Renal cortical epithelial cell (primary cell): ENCODE data around the gene SLC4A1. TPM values are rescaled to one million over a fixed set of nuclear protein-coding genes. Genes with fewer than 3 reads are reported as not detected.
A peak's percentile ranks its signal among the peaks of the same experiment; 100 is the strongest.

ENCODE experiments used
- DNase-seq: peaks from one replicate; pipeline ENCODE4 v3.0.0-alpha.2; 2011; ENCODE audit warnings: low read depth
- total RNA-seq: library from RNA; depleted of rRNA; stranded (reverse); fragments of >200 nt; gene quantifications from 2 replicates; pipeline ENCODE4 v1.2.3, GENCODE V29; 2014

The SLC4A1 gene
- total RNA-seq, 1 donor from 2014 or later = not detected

- peak; percentile 58 for DNase-seq
Measured at GRCh38 chr17:44221084-44221861, 46.7 kb downstream of the SLC4A1 start.

GRCh38 chr17:44220213-44221083, 47.5 kb downstream of the SLC4A1 start:
- no peak for DNase-seq

- no peak for DNase-seq
Measured at GRCh38 chr17:44219616-44220212, 48.2 kb downstream of the SLC4A1 start, which contains the start of gene UBTF. UBTF (minus strand) TSS chr17:44219675; CDS start chr17:44218229, 1,446 bp downstream.

GRCh38 chr17:44219108-44219615, 48.8 kb downstream of the SLC4A1 start:
- DNase-seq = no peak

GRCh38 chr17:44218344-44219107, 49.4 kb downstream of the SLC4A1 start:
- DNase-seq = no peak

- no peak for DNase-seq
Measured at GRCh38 chr17:44217738-44218343, 50.1 kb downstream of the SLC4A1 start.

GRCh38 chr17:44216694-44217093, 51.2 kb downstream of the SLC4A1 start:
- no peak for DNase-seq

- no peak for DNase-seq
Measured at GRCh38 chr17:44216173-44216572, 51.8 kb downstream of the SLC4A1 start.

GRCh38 chr17:44214896-44215295, 53.0 kb downstream of the SLC4A1 start:
- no peak for DNase-seq

GRCh38 chr17:44214230-44214494, 53.8 kb downstream of the SLC4A1 start:
- DNase-seq = no peak

GRCh38 chr17:44213403-44214229, 54.3 kb downstream of the SLC4A1 start:
- DNase-seq = no peak

- no peak for DNase-seq
Measured at GRCh38 chr17:44212507-44213402, 55.2 kb downstream of the SLC4A1 start.

GRCh38 chr17:44211281-44212265, 56.4 kb downstream of the SLC4A1 start:
- DNase-seq = no peak

- DNase-seq = no peak
Measured at GRCh38 chr17:44210342-44211192, 57.4 kb downstream of the SLC4A1 start.

GRCh38 chr17:44209786-44210341, 58.1 kb downstream of the SLC4A1 start:
- no peak for DNase-seq

- DNase-seq = no peak
Measured at GRCh38 chr17:44207743-44208142, 60.2 kb downstream of the SLC4A1 start.

- no peak for DNase-seq
Measured at GRCh38 chr17:44207319-44207718, 60.6 kb downstream of the SLC4A1 start.
